Measurements from ENCODE around the gene DCAF8L2. TPM values are rescaled to one million over a fixed set of nuclear protein-coding genes. Genes with fewer than 3 reads are reported as not detected.
A peak's percentile ranks its signal among the peaks of the same experiment; 100 is the strongest.

The DCAF8L2 gene
- total RNA-seq, 1 experiment from 2014 or later = not detected

DNA sequence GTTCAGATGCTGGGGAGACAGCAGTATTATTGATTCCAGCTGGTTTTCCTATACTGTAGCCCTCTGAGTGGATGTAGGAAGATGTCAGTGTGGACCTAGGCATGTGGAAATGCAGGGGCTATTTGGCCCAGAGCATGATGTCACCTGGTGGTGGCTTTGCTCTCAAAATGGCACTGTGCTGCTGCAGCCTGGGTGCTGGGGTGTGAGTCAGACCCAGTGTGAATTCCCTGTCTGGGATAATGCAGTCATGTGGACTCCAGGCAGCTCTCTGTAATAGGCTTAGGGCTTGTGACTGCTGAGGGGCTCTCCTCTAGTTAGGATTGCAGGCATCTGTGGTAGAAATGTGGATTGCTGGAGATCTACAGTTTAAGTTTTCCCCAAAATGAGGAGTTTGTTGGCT lies 70.7 kb downstream of the DCAF8L2 start:
- Histone ChIP-seq H2AFZ (ENCODE audit: low read length) (no peak overlapping the region), H3T11ph (ENCODE audit: low read length) (no peak overlapping the region), H3K56ac (ENCODE audit: insufficient read length, low read depth, low read length) (no peak overlapping the region), H3K4me2 (ENCODE audit: insufficient read depth, insufficient read length, low read length) (no peak overlapping the region), H3K4ac (ENCODE audit: low read depth, low read length) (no peak overlapping the region), H3K23ac (ENCODE audit: insufficient read length, low read depth, low read length) (no peak overlapping the region), H3K23me2 (ENCODE audit: insufficient read length, low read depth, low read length, poor library complexity, severe bottlenecking) (no peaks in the 10 kb centered on the region), H3K27ac (ENCODE audit: insufficient read length, low read depth, low read length) (no peak overlapping the region), H3K9me3 (ENCODE audit: control insufficient read depth, low read depth, low read length) (peaks cover 19% of the 10 kb centered on the region), H3K9ac (ENCODE audit: extremely low read depth, insufficient read length, low read length) (no peak overlapping the region), H2BK120ac (ENCODE audit: low read depth, low read length, poor library complexity, severe bottlenecking) (no peak overlapping the region), H4K91ac (ENCODE audit: insufficient read length, low read depth, low read length) (no peak overlapping the region), H4K5ac (ENCODE audit: insufficient read length, low read depth, low read length) (no peak overlapping the region), H3K14ac (ENCODE audit: insufficient read depth, low read length) (no peak overlapping the region), H4K20me1 (ENCODE audit: control insufficient read depth, insufficient read depth, insufficient read length) (no peaks in the 10 kb centered on the region), H3K79me2 (ENCODE audit: insufficient read depth, low read length) (no peaks in the 10 kb centered on the region), H3K79me1 (ENCODE audit: insufficient read depth, low read depth, low read length, poor library complexity, severe bottlenecking) (no peaks in the 10 kb centered on the region), H3K18ac (ENCODE audit: insufficient read length, low read depth, low read length) (no peak overlapping the region), H2BK20ac (ENCODE audit: low read depth, low read length, poor library complexity, severe bottlenecking) (no peak overlapping the region), H2BK15ac (ENCODE audit: low read depth, low read length) (no peak overlapping the region), H3K4me1 (ENCODE audit: insufficient read depth, low read length) (no peaks in the 10 kb centered on the region), H3K27me3 (ENCODE audit: insufficient read depth, low read length) (no peaks in the 10 kb centered on the region), H4K8ac (replicated peaks; ENCODE audit: insufficient read length, low read depth, low read length) (no peak overlapping the region), H2AK5ac (ENCODE audit: insufficient read length, low read length) (no peak overlapping the region), H2BK5ac (ENCODE audit: insufficient read length, low read length) (no peak overlapping the region), H2BK12ac (ENCODE audit: insufficient read length, low read depth, low read length) (no peak overlapping the region)
- peaks cover 0 to 3% (median 2%) of the 10 kb centered on the region in 3 experiments; a peak in 3 of 7 replicates for H3K36me3 Mint-ChIP-seq (ENCODE audit: insufficient read depth in 1 of 3, low read depth in 3 of 3)
- H3K4me3 Mint-ChIP-seq = no peak overlapping the region
- TF ChIP-seq, protein P1, sequence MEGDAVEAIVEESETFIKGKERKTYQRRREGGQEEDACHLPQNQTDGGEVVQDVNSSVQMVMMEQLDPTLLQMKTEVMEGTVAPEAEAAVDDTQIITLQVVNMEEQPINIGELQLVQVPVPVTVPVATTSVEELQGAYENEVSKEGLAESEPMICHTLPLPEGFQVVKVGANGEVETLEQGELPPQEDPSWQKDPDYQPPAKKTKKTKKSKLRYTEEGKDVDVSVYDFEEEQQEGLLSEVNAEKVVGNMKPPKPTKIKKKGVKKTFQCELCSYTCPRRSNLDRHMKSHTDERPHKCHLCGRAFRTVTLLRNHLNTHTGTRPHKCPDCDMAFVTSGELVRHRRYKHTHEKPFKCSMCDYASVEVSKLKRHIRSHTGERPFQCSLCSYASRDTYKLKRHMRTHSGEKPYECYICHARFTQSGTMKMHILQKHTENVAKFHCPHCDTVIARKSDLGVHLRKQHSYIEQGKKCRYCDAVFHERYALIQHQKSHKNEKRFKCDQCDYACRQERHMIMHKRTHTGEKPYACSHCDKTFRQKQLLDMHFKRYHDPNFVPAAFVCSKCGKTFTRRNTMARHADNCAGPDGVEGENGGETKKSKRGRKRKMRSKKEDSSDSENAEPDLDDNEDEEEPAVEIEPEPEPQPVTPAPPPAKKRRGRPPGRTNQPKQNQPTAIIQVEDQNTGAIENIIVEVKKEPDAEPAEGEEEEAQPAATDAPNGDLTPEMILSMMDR (conservative IDR thresholded peaks at IDR 0.05) = no peak
- H3K27ac Mint-ChIP-seq = no peak overlapping the region; a peak in 1 of 7 replicates
- H3K27me3 Mint-ChIP-seq (ENCODE audit: low read depth) = no peaks in the 10 kb centered on the region
- H3K9me3 Mint-ChIP-seq = peaks cover 49 to 50% of the 10 kb centered on the region in 2 experiments
- DNase-seq = peak; percentile 19
- H3K4me1 Mint-ChIP-seq = no peaks in the 10 kb centered on the region

Measured in H9 (cell line).